ENCODE results near the gene PLXNA1. TPM values are rescaled to one million over a fixed set of nuclear protein-coding genes. Genes with fewer than 3 reads are reported as not detected.

Gene PLXNA1
- total and polyA plus RNA-seq, 4 donors, result 0.92 to 8.3 (median 4.4) TPM

GRCh38 chr3:126998728-126999127 is 15.8 kb downstream of the PLXNA1 start:
- H3K9me3 ChIP-seq (ENCODE audit: control insufficient read depth in 4 of 4, low read length in 3 of 4), result no peaks in the 10 kb centered on the region
- no peak for TF ChIP-seq RAD21 (IDR thresholded peaks at IDR 0.05)
- TF ChIP-seq MAX (IDR thresholded peaks at IDR 0.05), result no peak
- TF ChIP-seq, protein P1, sequence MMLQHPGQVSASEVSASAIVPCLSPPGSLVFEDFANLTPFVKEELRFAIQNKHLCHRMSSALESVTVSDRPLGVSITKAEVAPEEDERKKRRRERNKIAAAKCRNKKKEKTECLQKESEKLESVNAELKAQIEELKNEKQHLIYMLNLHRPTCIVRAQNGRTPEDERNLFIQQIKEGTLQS (IDR thresholded peaks at IDR 0.05), result no peak
- TF ChIP-seq FOXA1 (IDR thresholded peaks at IDR 0.05), result no peak
- no peak for TF ChIP-seq HNF4G (IDR thresholded peaks at IDR 0.05)
- TF ChIP-seq CTCF (IDR thresholded peaks at IDR 0.05; ENCODE audit: low read depth, low read length, missing input control), result no peak
- TF ChIP-seq TAF1 (conservative IDR thresholded peaks at IDR 0.05), result no peak
- no peak for TF ChIP-seq RXRA (IDR thresholded peaks at IDR 0.05)
- H3K27ac ChIP-seq (ENCODE audit: low read depth in 1 of 2, low read length in 2 of 2), result no peak overlapping the region
- peaks cover 0 to 5% (median 0%) of the 10 kb centered on the region in 4 donors for H3K4me1 ChIP-seq (ENCODE audit: control insufficient read depth in 4 of 4, insufficient read depth in 4 of 4, low read length in 3 of 4)
- no peaks in the 10 kb centered on the region for H3K27me3 ChIP-seq (ENCODE audit: control insufficient read depth in 4 of 4, insufficient read depth in 4 of 4, low read length in 3 of 4)
- no peak for DNase-seq (ENCODE audit: low spot score)
- H3K9ac ChIP-seq (ENCODE audit: low read depth in 1 of 2, low read length in 2 of 2), result no peak overlapping the region
- H3K36me3 ChIP-seq (ENCODE audit: control insufficient read depth in 4 of 4, insufficient read depth in 3 of 4, low read depth in 1 of 4, low read length in 3 of 4), result no peaks in the 10 kb centered on the region
- H3K4me3 ChIP-seq (ENCODE audit: low read depth in 1 of 3, low read length in 3 of 3), result no peak overlapping the region
- 73% methylated on average over 3 of the region's 3 CpGs for WGBS

DNA sequence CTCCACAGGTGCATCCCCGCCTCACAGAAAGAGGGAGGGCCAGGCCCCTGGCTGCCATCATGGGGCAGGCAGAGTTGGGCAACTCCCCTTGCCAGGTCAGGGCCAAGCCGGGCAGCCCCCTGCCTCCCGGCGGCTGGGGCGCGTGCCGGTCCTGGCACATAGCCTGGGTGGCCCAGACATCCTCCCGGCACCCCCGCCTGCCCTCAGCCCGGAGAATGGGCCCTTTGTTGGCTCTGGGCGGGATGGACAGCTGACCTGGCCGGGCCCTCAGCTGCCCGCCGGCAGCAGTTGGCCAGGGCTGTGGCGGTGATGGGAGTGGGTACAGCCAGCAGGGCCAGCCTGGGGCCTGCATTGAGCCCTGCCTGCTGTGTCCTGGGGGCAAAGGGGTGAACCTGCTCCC is 16.5 kb downstream of the PLXNA1 start:
- Histone ChIP-seq H3K27me3 (ENCODE audit: control insufficient read depth in 4 of 4, insufficient read depth in 4 of 4, low read length in 3 of 4) (no peaks in the 10 kb centered on the region), H3K27ac (ENCODE audit: low read depth in 1 of 2, low read length in 2 of 2) (no peak overlapping the region), H3K4me1 (ENCODE audit: control insufficient read depth in 4 of 4, insufficient read depth in 4 of 4, low read length in 3 of 4) (peaks cover 0 to 5% (median 0%) of the 10 kb centered on the region in 4 donors), H3K9me3 (ENCODE audit: control insufficient read depth in 4 of 4, low read length in 3 of 4) (no peaks in the 10 kb centered on the region), H3K9ac (ENCODE audit: low read depth in 1 of 2, low read length in 2 of 2) (no peak overlapping the region), H3K36me3 (ENCODE audit: control insufficient read depth in 4 of 4, insufficient read depth in 3 of 4, low read depth in 1 of 4, low read length in 3 of 4) (no peaks in the 10 kb centered on the region), H3K4me3 (ENCODE audit: low read depth in 1 of 3, low read length in 3 of 3) (no peak overlapping the region)
- 90% methylated on average over 15 of the region's 15 CpGs for WGBS
- TF ChIP-seq, protein P1 (IDR thresholded peaks at IDR 0.05), result no peak
- no peak for TF ChIP-seq CTCF (IDR thresholded peaks at IDR 0.05; ENCODE audit: low read depth, low read length, missing input control)
- no peak for TF ChIP-seq REST (IDR thresholded peaks at IDR 0.05)
- no peak for TF ChIP-seq JUND (IDR thresholded peaks at IDR 0.05)
- TF ChIP-seq HNF4G (IDR thresholded peaks at IDR 0.05), result no peak
- TF ChIP-seq YY1 (IDR thresholded peaks at IDR 0.05), result no peak
- no peak for TF ChIP-seq GABPA (IDR thresholded peaks at IDR 0.05 in 1 of 2, conservative IDR thresholded peaks at IDR 0.05 in 1 of 2)
- TF ChIP-seq EGR1 (IDR thresholded peaks at IDR 0.05; ENCODE audit: low read depth in 2 of 2), result no peak
- no peak for TF ChIP-seq HNF4A (conservative IDR thresholded peaks at IDR 0.05)
- no peak for TF ChIP-seq TAF1 (conservative IDR thresholded peaks at IDR 0.05)
- no peak for TF ChIP-seq RXRA (IDR thresholded peaks at IDR 0.05)
- no peak for TF ChIP-seq FOXA2 (IDR thresholded peaks at IDR 0.05)
- TF ChIP-seq SP1 (IDR thresholded peaks at IDR 0.05), result no peak
- TF ChIP-seq FOXA1 (IDR thresholded peaks at IDR 0.05), result no peak
- DNase-seq (ENCODE audit: low spot score), result no peak
